Naive thymus-derived CD8-positive, alpha-beta T cell (primary cell): ENCODE results near the gene TBXT. TPM values are rescaled to one million over a fixed set of nuclear protein-coding genes. Genes with fewer than 3 reads are reported as not detected.

Experiments used
- ATAC-seq, 2 donors: fragments of 150-1000 bp; cut with Tn5 transposase in 1 of 2; sonication (Bioruptor Pico), chemical (Tn5 transposase) in 1 of 2; 1 replicate in 1 of 2; 2 replicates in 1 of 2; pipeline ENCODE4 v1.10.0; 2021; ENCODE audit warnings: mild to moderate bottlenecking in 2 of 2, moderate library complexity in 2 of 2
- POLR2A ChIA-PET: fragments of 350-600 bp; sonication (Branson Sonifier 250); formaldehyde crosslinking; loops from one replicate; lab custom pipeline; 2021; ENCODE audit warnings: antibody characterized with exemption; lab: Charles Lee
- DNase-seq, 10 donors: peaks; one replicate each; pipeline versions ENCODE4 v3.0.0 to v3.0.0-alpha.2; 2020 to 2022
- H3K27ac Mint-ChIP-seq, 10 donors: one replicate each; pipeline ENCODE4 v1.8.0; 2020 to 2022; ENCODE audit warnings: mild to moderate bottlenecking in 10 of 10, mixed read lengths in 10 of 10, moderate library complexity in 4 of 10, inconsistent platforms in 1 of 10
- H3K27me3 Mint-ChIP-seq, 5 donors: one replicate each; pipeline ENCODE4 v1.8.0; 2021 to 2022; ENCODE audit warnings: mixed read lengths in 5 of 5
- H3K36me3 Mint-ChIP-seq, 3 donors: one replicate each; pipeline ENCODE4 v1.8.0; 2020 to 2022; ENCODE audit warnings: mixed read lengths in 3 of 3, mild to moderate bottlenecking in 2 of 3, inconsistent platforms in 1 of 3
- H3K4me1 Mint-ChIP-seq, 4 donors: one replicate each; pipeline ENCODE4 v1.8.0; 2021 to 2022; ENCODE audit warnings: mixed read lengths in 4 of 4
- H3K4me3 Mint-ChIP-seq, 10 donors: one replicate each; pipeline ENCODE4 v1.8.0; 2020 to 2022; ENCODE audit warnings: mild to moderate bottlenecking in 10 of 10, mixed read lengths in 10 of 10, moderate library complexity in 6 of 10, inconsistent platforms in 1 of 10
- H3K9me3 Mint-ChIP-seq, 9 donors: one replicate each; pipeline ENCODE4 v1.8.0; 2020 to 2022; ENCODE audit warnings: mixed read lengths in 9 of 9, mild to moderate bottlenecking in 3 of 9, inconsistent platforms in 1 of 9, moderate library complexity in 1 of 9
- polyA plus RNA-seq, 3 donors: library from polyadenylated mRNA; unstranded; fragments of 300-500 nt; fragmentation: Illumina TruSeq; gene quantifications; one replicate each; pipeline ENCODE4 v1.2.3, GENCODE V29; 2021
- total RNA-seq, 8 experiments: library from RNA in 2 of 8; stranded (reverse) in 2 of 8; gene quantifications; one replicate each; pipeline ENCODE4 v1.2.3 and lab custom pipeline; 2021 to 2026

Gene TBXT
- total RNA-seq (not detected), polyA plus RNA-seq (not detected), total RNA-seq (lab: John Stamatoyannopoulos, UW) (0 reads per million in 6 experiments)

- DNase-seq (no peak), ATAC-seq (no peak)
- Mint-ChIP-seq H3K9me3 (no peaks in the 10 kb centered on the region), H3K4me3 (peak within 1 kb of the TSS in 9 of 10 donors; percentile 53 to 92 (median 74)), H3K4me1 (peaks cover 8 to 27% (median 12%) of the 10 kb centered on the region in 4 donors), H3K27me3 (peaks cover 40 to 65% (median 59%) of the 10 kb centered on the region in 5 donors), H3K27ac (peak within 1 kb of the TSS in 2 of 10 donors; percentile 79 to 81), H3K36me3 (peaks cover 0 to 2% (median 0%) of the 10 kb centered on the region in 3 donors)
- POLR2A ChIA-PET = no interaction called here
Measured at GRCh38 chr6:166167801-166168615, at the start of gene TBXT. TSS of gene TBXT (minus strand) at chr6:166167851. CDS start at chr6:166167591, 260 bp downstream.

- no peak for DNase-seq
- Mint-ChIP-seq H3K9me3 (peaks cover 0 to 16% (median 2%) of the 10 kb centered on the region in 9 donors), H3K4me3 (peak overlapping the region in 2 of 10 donors; percentile 26 to 30), H3K4me1 (peaks cover 5 to 24% (median 9%) of the 10 kb centered on the region in 4 donors), H3K27ac (no peak overlapping the region), H3K27me3 (peaks cover 2 to 27% (median 7%) of the 10 kb centered on the region in 5 donors), H3K36me3 (no peaks in the 10 kb centered on the region)
- POLR2A ChIA-PET = no interaction called here
- ATAC-seq = peak in 1 of 2 donors; percentile 29
Measured at GRCh38 chr6:166207284-166207561, 39.6 kb upstream of the TBXT start.

- Mint-ChIP-seq H3K27ac (peak overlapping the region in 1 of 10 donors; percentile 11), H3K4me3 (peak overlapping the region in 5 of 10 donors; percentile 14 to 30 (median 26)), H3K36me3 (no peaks in the 10 kb centered on the region), H3K9me3 (peaks cover 0 to 10% (median 2%) of the 10 kb centered on the region in 9 donors), H3K4me1 (peaks cover 5 to 29% (median 9%) of the 10 kb centered on the region in 4 donors), H3K27me3 (peaks cover 2 to 27% (median 7%) of the 10 kb centered on the region in 5 donors)
- DNase-seq (peak in 1 of 10 donors; percentile 2), ATAC-seq (peak in 1 of 2 donors; percentile 32)
- POLR2A ChIA-PET = no interaction called here
Measured at GRCh38 chr6:166206510-166207283, 39.0 kb upstream of the TBXT start.

GRCh38 chr6:166206066-166206465 lies 38.4 kb upstream of the TBXT start:
- Mint-ChIP-seq H3K9me3 (peaks cover 0 to 4% (median 0%) of the 10 kb centered on the region in 9 donors), H3K27me3 (peaks cover 2 to 27% (median 7%) of the 10 kb centered on the region in 5 donors), H3K4me3 (no peak overlapping the region), H3K27ac (no peak overlapping the region), H3K36me3 (no peaks in the 10 kb centered on the region), H3K4me1 (peaks cover 5 to 35% (median 9%) of the 10 kb centered on the region in 4 donors)
- POLR2A ChIA-PET = no interaction called here
- ATAC-seq (no peak), DNase-seq (no peak)

- POLR2A ChIA-PET = no interaction called here
- peaks cover 5 to 36% (median 9%) of the 10 kb centered on the region in 4 donors for H3K4me1 Mint-ChIP-seq
- no peak overlapping the region for H3K4me3 Mint-ChIP-seq
- no peak for ATAC-seq
- H3K9me3 Mint-ChIP-seq = peaks cover 0 to 1% (median 0%) of the 10 kb centered on the region in 9 donors
- H3K27ac Mint-ChIP-seq = peak overlapping the region in 1 of 10 donors; percentile 27
- no peak for DNase-seq
- H3K36me3 Mint-ChIP-seq = no peaks in the 10 kb centered on the region
- H3K27me3 Mint-ChIP-seq = peaks cover 2 to 27% (median 5%) of the 10 kb centered on the region in 5 donors
Measured at GRCh38 chr6:166204852-166205650, 37.4 kb upstream of the TBXT start.

GRCh38 chr6:166203641-166204222 lies 36.1 kb upstream of the TBXT start:
- DNase-seq (no peak), ATAC-seq (no peak)
- POLR2A ChIA-PET = no interaction called here
- H3K4me3 Mint-ChIP-seq = no peak overlapping the region
- no peaks in the 10 kb centered on the region for H3K9me3 Mint-ChIP-seq
- peaks cover 2 to 22% (median 3%) of the 10 kb centered on the region in 5 donors for H3K27me3 Mint-ChIP-seq
- peaks cover 5 to 36% (median 9%) of the 10 kb centered on the region in 4 donors for H3K4me1 Mint-ChIP-seq
- H3K36me3 Mint-ChIP-seq = no peaks in the 10 kb centered on the region
- H3K27ac Mint-ChIP-seq = no peak overlapping the region

GRCh38 chr6:166203003-166203640 lies 35.5 kb upstream of the TBXT start:
- no peak for ATAC-seq
- Mint-ChIP-seq H3K9me3 (no peaks in the 10 kb centered on the region), H3K4me3 (no peak overlapping the region), H3K27ac (no peak overlapping the region), H3K4me1 (peaks cover 5 to 36% (median 9%) of the 10 kb centered on the region in 4 donors), H3K27me3 (peaks cover 0 to 16% (median 3%) of the 10 kb centered on the region in 5 donors), H3K36me3 (no peaks in the 10 kb centered on the region)
- DNase-seq = no peak
- POLR2A ChIA-PET = no interaction called here

- H3K27me3 Mint-ChIP-seq = peaks cover 0 to 10% (median 2%) of the 10 kb centered on the region in 5 donors
- no peak for ATAC-seq
- POLR2A ChIA-PET = no interaction called here
- H3K27ac Mint-ChIP-seq = no peak overlapping the region
- peaks cover 5 to 36% (median 9%) of the 10 kb centered on the region in 4 donors for H3K4me1 Mint-ChIP-seq
- no peaks in the 10 kb centered on the region for H3K36me3 Mint-ChIP-seq
- H3K9me3 Mint-ChIP-seq = no peaks in the 10 kb centered on the region
- peak overlapping the region in 1 of 10 donors; percentile 55 for H3K4me3 Mint-ChIP-seq
- no peak for DNase-seq
Measured at GRCh38 chr6:166202321-166202733, 34.7 kb upstream of the TBXT start.

GRCh38 chr6:166201878-166202277 lies 34.2 kb upstream of the TBXT start:
- ATAC-seq (no peak), DNase-seq (no peak)
- peaks cover 0 to 10% (median 2%) of the 10 kb centered on the region in 5 donors for H3K27me3 Mint-ChIP-seq
- no peaks in the 10 kb centered on the region for H3K9me3 Mint-ChIP-seq
- H3K27ac Mint-ChIP-seq = no peak overlapping the region
- H3K4me3 Mint-ChIP-seq = peak overlapping the region in 1 of 10 donors; percentile 55
- no peaks in the 10 kb centered on the region for H3K36me3 Mint-ChIP-seq
- H3K4me1 Mint-ChIP-seq = peaks cover 2 to 32% (median 5%) of the 10 kb centered on the region in 4 donors
- POLR2A ChIA-PET = no interaction called here

GRCh38 chr6:166197361-166197760 lies 29.7 kb upstream of the TBXT start:
- ATAC-seq (no peak), DNase-seq (no peak)
- POLR2A ChIA-PET = no interaction called here
- peaks cover 0 to 3% (median 0%) of the 10 kb centered on the region in 5 donors for H3K27me3 Mint-ChIP-seq
- H3K4me1 Mint-ChIP-seq = peaks cover 0 to 18% (median 0%) of the 10 kb centered on the region in 4 donors
- H3K27ac Mint-ChIP-seq = no peak overlapping the region
- H3K36me3 Mint-ChIP-seq = no peaks in the 10 kb centered on the region
- H3K4me3 Mint-ChIP-seq = no peak overlapping the region
- H3K9me3 Mint-ChIP-seq = no peaks in the 10 kb centered on the region

- POLR2A ChIA-PET = no interaction called here
- peaks cover 0 to 4% (median 0%) of the 10 kb centered on the region in 4 donors for H3K4me1 Mint-ChIP-seq
- H3K4me3 Mint-ChIP-seq = no peak overlapping the region
- H3K27me3 Mint-ChIP-seq = peaks cover 0 to 3% (median 0%) of the 10 kb centered on the region in 5 donors
- no peaks in the 10 kb centered on the region for H3K36me3 Mint-ChIP-seq
- H3K9me3 Mint-ChIP-seq = no peaks in the 10 kb centered on the region
- DNase-seq = no peak
- no peak for ATAC-seq
- H3K27ac Mint-ChIP-seq = no peak overlapping the region
Measured at GRCh38 chr6:166195860-166196238, 28.2 kb upstream of the TBXT start.
